Ovary (tissue), 3 donors: ENCODE measurements around the gene LRMDA.

Experiments used
- POLR2A ChIP-seq: fragments of 450-650 bp; IDR thresholded peaks from one replicate; pipeline ENCODE4 v1.6.1; 2017; ENCODE audit warnings: antibody characterized with exemption, mild to moderate bottlenecking, moderate library complexity
- TF ChIP-seq, protein P1 (sequence below), 3 donors: fragments of 450-650 bp in 2 of 3; fragments of 200-600 bp in 1 of 3; IDR thresholded peaks; one replicate each; pipeline versions ENCODE4 v1.5.1 to v1.8.0; 2016 to 2022; ENCODE audit warnings: antibody characterized with exemption in 3 of 3, mild to moderate bottlenecking in 1 of 3
- donor health status: DM: no; HTN: no; CAD: no.

DNA sequence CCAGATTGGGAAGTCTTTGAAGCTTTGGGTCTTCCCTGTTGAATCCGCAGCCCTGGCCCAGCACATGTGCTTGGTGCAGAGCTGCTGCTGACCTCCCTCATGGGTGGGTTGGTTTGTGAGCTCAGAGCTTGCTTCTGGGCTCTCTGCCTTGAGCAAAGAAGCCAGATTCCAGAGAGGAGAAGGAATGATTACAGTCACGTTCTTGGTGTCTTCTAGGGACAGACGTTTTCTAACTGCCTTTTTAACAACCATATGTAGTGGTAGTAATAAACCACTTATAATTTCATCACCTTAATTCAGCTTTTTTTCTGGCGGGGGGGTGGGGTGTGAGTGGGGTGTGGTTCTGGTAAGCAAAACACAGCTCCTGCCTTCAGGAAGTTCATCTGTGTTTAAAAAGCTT is 39.5 kb downstream of the LRMDA start:
- TF ChIP-seq, protein P1, sequence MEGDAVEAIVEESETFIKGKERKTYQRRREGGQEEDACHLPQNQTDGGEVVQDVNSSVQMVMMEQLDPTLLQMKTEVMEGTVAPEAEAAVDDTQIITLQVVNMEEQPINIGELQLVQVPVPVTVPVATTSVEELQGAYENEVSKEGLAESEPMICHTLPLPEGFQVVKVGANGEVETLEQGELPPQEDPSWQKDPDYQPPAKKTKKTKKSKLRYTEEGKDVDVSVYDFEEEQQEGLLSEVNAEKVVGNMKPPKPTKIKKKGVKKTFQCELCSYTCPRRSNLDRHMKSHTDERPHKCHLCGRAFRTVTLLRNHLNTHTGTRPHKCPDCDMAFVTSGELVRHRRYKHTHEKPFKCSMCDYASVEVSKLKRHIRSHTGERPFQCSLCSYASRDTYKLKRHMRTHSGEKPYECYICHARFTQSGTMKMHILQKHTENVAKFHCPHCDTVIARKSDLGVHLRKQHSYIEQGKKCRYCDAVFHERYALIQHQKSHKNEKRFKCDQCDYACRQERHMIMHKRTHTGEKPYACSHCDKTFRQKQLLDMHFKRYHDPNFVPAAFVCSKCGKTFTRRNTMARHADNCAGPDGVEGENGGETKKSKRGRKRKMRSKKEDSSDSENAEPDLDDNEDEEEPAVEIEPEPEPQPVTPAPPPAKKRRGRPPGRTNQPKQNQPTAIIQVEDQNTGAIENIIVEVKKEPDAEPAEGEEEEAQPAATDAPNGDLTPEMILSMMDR (IDR thresholded peaks at IDR 0.05) = no peak
- TF ChIP-seq POLR2A = no peak
